GM10266 (cell line): ENCODE data around the gene MGLL.

ENCODE experiments used
- DNase-seq: peaks from one replicate; pipeline ENCODE4 v3.0.0; 2012; ENCODE audit errors: extremely low spot score
- CTCF ChIP-seq: IDR thresholded peaks from 2 replicates; pipeline ENCODE4 v1.5.1; 2012; ENCODE audit warnings: mild to moderate bottlenecking, low read depth; ENCODE audit not compliant: control insufficient read depth, insufficient read depth; ENCODE audit errors: missing control alignments

The MGLL gene

GRCh38 chr3:127822041-127822681 is at the start of gene MGLL:
TSS of gene MGLL (minus strand) at chr3:127822515. CDS start at chr3:127822318, 197 bp downstream.
- TF ChIP-seq CTCF: no peak
- peak; percentile 51 for DNase-seq

GRCh38 chr3:127870156-127870555 is 47.8 kb upstream of the MGLL start:
- no peak for DNase-seq
- TF ChIP-seq CTCF: no peak

- TF ChIP-seq CTCF: no peak
- DNase-seq: no peak
Observed at GRCh38 chr3:127867986-127868385, 45.7 kb upstream of the MGLL start.

- TF ChIP-seq CTCF: no peak
Observed at GRCh38 chr3:127867412-127867811, 45.1 kb upstream of the MGLL start.

GRCh38 chr3:127865941-127866340 is 43.6 kb upstream of the MGLL start:
- no peak for TF ChIP-seq CTCF
- DNase-seq: no peak

More at GRCh38 chr3:127867412-127867811, 45.1 kb upstream of the MGLL start:
- no peak for DNase-seq

GRCh38 chr3:127860211-127860696 is 37.9 kb upstream of the MGLL start:
- TF ChIP-seq CTCF: no peak
- DNase-seq: no peak

- TF ChIP-seq CTCF: no peak
- DNase-seq: no peak
Observed at GRCh38 chr3:127859730-127860129, 37.4 kb upstream of the MGLL start.
